GM12874 (cell line): ENCODE measurements around the gene PIWIL1.

Source experiments
- TF ChIP-seq, protein P1 (sequence below): IDR thresholded peaks from 2 replicates; pipeline ENCODE4 v1.5.1; 2011; ENCODE audit warnings: low read depth, mild to moderate bottlenecking, control low read depth, low read length, moderate library complexity; ENCODE audit not compliant: insufficient read depth

PIWIL1 gene

DNA sequence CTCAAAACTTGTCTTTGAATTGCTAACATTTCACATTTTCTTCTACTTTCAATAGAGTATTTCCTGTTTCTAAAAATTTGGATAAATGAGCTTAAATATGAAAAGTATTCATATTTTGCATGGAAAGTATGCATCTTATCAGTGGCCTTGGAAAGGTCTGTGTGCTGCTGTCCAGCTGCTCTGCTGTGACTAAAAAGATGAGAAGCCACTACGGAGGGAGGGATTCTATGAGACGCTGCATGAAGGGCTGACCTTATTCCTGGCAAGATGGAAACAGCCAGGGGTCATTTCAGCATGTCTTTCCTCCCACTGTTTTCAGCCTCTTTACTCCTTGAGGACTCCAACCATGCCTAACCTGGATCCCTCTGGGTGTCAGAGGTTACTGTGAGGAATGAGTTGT is 13.0 kb downstream of the PIWIL1 start:
- TF ChIP-seq, protein P1, sequence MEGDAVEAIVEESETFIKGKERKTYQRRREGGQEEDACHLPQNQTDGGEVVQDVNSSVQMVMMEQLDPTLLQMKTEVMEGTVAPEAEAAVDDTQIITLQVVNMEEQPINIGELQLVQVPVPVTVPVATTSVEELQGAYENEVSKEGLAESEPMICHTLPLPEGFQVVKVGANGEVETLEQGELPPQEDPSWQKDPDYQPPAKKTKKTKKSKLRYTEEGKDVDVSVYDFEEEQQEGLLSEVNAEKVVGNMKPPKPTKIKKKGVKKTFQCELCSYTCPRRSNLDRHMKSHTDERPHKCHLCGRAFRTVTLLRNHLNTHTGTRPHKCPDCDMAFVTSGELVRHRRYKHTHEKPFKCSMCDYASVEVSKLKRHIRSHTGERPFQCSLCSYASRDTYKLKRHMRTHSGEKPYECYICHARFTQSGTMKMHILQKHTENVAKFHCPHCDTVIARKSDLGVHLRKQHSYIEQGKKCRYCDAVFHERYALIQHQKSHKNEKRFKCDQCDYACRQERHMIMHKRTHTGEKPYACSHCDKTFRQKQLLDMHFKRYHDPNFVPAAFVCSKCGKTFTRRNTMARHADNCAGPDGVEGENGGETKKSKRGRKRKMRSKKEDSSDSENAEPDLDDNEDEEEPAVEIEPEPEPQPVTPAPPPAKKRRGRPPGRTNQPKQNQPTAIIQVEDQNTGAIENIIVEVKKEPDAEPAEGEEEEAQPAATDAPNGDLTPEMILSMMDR: no peak

DNA sequence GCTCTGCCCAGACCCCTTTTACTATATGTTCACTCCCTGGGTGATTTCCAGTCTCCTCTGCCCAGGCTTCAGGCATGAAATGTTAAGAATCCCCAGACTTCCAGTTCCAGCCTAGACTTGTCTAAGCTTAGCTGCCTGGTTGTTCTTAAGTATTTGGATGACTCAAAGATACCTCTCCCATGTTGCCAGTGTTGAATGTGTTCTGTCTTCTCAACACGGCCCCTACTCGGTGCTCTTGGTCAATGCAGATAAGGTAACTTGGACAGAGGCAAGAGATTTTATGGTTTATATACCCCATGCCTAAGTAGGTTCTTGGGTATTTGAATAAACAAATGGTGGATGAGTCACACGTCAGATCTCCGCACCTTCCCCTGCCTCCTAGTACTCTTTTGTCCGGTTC is 13.6 kb downstream of the PIWIL1 start:
- TF ChIP-seq, protein P1: no peak

DNA sequence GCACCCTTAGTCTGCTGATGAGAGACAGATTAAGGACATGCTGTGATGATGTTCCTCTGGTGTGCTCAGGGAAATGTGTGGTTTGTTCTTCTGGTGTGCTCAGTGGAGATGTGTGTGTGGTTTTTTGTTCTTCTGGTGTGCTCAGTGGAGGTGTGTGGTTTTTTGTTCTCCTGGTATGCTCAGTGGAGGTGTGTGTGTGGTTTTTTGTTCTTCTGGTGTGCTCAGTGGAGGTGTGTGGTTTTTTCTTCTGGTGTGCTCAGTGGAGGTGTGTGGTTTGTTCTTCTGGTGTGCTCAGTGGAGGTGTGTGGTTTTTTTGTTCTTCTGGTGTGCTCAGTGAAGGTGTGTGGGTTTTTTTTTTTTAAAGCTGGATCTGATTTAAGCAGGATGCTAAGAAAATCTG is 15.4 kb downstream of the PIWIL1 start:
- TF ChIP-seq, protein P1: no peak

DNA sequence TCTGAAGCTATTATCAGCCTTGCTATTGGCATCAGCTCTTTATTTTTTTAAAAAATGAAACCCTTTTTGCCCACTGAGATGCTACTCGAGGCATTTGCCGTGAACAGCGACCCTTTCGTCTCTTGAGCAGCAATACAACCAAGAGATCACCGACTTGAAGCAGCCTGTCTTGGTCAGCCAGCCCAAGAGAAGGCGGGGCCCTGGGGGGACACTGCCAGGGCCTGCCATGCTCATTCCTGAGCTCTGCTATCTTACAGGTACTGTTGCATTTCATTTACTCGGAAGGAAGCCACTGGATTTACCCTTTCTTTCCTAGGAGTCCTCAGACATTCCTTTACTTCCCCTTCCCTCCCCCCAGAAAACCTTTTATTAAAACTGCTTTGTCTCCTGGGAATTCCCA is 16.7 kb downstream of the PIWIL1 start:
- TF ChIP-seq, protein P1: no peak

DNA sequence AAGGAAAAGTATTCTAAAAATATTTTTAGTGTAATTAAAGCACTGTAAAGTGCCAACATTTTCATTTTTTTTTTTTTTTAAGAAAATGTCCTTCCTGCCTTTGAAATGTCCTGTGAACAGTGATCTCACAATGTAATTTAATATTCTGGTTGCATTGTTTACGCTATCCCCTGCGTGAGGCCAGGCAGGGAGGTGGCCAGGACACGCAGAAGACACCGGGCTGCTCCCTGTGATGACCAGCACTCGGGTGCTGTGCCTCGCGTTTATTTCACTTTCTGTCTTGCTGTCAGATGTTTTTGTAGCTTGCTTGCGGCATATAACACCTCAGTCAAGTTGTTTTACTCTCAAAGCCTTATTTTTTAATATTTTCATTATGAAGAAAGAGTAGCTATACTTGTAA is 18.5 kb downstream of the PIWIL1 start:
- TF ChIP-seq, protein P1: no peak

DNA sequence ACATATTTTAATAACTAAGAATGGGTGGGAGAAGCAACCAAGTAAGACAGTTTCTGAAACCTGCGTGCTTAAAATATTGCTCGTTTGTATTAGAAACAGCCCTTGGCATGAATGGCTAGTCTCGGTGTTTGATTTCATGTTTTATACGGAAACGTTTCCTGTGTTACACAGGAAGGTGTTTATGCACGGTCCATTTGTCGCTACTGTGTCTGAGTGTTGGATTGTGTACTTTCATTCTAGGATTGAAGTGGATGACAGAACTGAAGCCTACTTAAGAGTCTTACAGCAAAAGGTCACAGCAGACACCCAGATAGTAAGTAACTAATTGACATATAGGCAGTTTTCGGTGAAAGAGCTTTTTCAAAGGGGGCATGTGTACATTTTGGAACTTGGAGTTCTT is 19.6 kb downstream of the PIWIL1 start:
- TF ChIP-seq, protein P1: no peak

DNA sequence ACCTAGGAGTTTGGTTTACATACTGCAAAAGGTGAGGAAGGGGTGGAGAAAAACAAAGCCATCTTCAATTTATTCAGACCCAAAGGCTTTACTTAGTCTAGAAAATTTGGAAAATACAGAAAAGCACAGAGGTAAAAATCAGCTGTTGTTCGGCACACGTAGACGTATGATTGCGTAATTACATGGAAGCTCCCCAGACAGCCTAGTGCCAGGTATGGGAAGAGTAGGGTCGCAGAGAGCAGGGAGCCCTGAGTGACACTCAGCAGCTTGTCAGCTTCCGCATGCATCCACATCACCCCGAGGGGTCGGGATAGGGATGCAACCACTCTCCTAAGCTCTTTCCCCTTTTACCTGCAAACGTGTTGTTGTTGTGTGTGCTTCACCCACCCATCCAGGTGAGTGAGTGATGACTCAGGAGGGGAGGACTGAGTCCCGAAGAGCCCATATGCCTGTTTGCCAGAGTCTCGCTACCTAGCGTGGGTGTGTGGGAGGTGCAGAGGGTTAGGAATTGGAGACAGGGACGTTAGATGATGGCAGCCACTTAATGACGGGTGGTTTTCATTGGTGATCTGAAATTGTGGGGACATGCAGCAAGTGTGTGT is 20.1 kb downstream of the PIWIL1 start:
- TF ChIP-seq, protein P1: no peak
